Measurements from ENCODE around the gene CNGB1.
"Not testable (repeated sequence)": the region's sequence is repeated elsewhere in the genome, so short reads cannot be mapped to it uniquely, and the experiment has no call there.

CNGB1 gene

DNA sequence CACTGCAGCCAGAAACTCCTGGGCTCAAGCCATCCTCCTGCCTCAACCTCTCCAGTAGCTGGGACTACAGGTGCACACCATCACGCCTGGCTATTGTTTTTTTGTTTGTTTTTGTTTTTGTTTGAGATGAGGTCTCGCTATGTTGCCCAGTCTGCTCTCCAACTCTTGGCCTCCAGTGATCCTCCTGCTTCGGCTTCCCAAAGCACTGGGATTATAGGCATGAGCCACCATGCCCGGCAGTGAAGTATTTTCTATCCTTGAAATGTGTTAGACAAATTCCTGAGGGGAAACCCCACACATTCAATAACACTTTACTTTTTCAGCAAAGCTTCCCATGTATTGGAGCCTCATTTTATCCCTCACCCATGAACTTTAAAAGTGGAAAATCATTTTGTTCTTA, 87.4 kb downstream of the CNGB1 start:
- DNase-seq = no peak

DNA sequence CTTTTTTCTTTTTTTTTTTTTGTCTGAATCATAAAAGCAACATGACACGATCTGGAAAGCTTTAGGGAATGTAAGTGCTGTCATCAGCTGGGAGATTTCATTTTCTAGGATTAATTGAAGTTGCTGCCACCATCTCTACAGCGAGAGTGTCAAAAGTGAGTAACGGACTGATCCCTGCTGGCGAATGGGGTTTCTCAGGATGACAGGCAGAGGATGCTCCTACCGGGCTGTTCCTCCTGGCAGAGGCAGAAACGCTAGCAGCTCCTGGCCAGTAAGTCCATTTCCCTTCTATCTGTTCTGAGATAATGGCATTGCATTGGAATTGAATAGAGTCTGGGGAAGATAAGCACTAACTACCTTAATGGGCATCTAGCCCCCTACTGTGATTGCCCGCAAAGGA, 88.1 kb downstream of the CNGB1 start:
- DNase-seq = no peak

DNA sequence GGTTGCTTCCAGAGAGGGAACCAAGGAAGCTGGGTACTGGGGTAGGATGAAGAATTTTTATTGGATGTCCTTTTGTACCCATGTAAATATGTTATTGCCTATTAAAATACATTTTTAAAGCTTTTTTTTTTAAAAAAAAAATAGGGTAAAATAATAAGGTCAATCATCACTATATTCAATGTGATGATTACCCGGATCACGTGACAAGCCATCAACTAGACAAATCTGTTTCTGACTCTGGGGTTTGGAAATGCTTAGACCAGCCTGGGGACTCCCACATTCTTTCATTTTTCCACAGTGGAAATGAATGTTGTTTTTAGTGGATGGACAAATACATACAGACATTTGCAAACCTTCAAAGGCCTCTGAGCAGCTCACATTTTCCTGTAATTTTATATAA, 88.7 kb downstream of the CNGB1 start:
- DNase-seq = no peak

- no peak for DNase-seq
These were observed 92.3 kb downstream of the CNGB1 start for GRCh38 chr16:57878586-57878985.

GRCh38 chr16:57876210-57876609, 94.7 kb downstream of the CNGB1 start:
- DNase-seq = no peak

DNA sequence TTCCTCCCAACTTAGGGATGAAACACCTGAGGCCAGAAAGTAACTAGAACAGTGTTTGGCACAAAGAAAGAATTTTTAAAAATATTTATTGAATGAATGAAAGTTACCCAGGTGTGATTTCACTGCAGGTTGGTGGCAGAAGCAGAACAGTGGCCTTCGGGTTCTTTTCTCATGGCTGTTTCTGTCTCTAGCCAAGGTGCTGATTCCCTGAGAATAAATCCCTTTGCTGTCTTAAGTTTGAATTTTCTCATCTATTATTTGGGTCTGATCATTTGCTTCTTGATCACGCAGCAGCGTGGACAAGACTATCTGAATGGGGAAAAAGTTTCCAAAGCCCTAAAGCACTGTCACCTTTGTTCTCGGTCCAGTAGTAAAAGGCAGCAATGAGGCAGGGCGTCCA, 95.6 kb downstream of the CNGB1 start:
- DNase-seq = no peak

DNA sequence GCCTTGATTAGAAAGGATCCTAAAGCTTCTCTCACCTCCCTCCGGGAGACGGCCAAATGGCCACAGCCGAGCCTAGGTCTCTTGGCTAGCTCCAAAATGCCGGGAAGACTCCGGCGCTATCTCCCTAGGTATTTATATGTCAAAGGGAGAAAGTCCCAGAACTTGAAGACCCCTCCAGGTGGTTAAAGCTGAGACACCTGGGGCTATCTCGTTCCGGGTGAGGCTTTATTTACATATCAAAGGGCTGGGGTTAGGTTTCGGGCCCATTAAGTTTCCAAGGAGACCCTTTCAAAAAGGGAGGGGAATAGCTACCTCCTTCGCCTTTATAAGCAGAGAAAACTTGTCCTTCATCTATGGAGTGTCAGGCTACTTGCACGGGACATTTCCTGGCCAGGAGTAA, 97.7 kb downstream of the CNGB1 start:
- peak; percentile 38 for DNase-seq

GRCh38 chr16:57872764-57873163, 98.2 kb downstream of the CNGB1 start:
- DNase-seq = not testable (repeated sequence)

GRCh38 chr16:57871456-57871855, 99.5 kb downstream of the CNGB1 start:
- no peak for DNase-seq

DNA sequence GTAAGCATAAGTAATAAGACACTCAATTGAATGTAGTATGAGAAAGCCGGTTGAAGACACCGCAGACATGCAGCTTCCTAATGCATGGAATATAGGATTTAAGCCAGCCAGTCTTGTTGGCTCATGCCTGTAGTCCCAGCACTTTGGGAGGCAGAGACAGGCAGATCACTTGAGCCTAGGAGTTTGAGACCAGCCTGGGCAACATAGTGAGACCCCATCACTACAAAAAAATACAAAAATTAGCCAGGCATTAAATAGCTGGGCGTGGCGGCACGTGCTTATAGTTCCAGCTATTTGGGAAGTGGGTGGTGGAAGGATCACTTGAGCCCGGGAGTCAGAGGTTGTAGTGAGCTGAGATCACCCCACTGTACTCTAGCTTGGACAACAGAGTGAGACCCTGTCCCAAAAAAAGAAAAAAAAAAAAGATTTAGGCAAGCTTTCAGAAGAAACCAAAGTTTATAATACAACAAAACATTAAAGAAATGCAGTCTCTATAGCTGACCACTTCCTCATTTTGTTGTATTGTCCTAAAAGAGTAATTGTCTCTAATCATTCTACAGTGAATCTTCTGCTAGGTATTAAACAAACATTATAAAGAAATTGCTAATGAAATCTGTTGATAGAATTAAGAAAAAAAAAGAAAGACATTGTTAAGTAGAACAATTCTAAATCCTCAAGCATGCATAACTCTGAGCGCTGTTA, 100.0 kb downstream of the CNGB1 start:
- no peak for DNase-seq

- no peak for DNase-seq
These were observed 101.9 kb downstream of the CNGB1 start for GRCh38 chr16:57868913-57869520.

DNA sequence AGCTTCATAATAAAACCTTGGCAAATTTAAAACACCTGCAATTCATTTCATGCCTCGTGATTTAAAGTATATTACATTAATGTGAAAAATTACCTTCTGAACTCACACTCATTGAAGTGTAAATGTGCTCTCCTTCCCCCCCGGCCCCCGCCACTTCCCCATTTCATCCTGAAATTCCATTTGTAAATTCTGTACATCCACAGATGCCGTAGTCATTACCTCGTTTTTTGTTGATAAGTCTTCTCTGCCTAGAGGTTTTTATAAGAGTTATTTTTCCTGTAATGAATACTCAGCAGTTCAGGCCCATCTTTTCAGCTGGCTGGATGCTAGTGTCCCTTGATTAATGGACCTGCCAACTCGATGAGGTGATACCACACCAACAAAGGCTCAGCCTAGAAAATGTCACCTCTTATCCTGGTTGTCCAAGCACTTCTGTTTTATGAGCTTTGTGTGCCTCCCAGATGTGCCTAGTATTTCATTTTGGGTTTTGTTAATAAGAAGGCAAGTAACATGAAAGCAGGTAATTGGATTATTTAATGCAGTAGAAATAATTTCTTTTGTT, 103.8 kb downstream of the CNGB1 start:
- peak; percentile 72 for DNase-seq

DNA sequence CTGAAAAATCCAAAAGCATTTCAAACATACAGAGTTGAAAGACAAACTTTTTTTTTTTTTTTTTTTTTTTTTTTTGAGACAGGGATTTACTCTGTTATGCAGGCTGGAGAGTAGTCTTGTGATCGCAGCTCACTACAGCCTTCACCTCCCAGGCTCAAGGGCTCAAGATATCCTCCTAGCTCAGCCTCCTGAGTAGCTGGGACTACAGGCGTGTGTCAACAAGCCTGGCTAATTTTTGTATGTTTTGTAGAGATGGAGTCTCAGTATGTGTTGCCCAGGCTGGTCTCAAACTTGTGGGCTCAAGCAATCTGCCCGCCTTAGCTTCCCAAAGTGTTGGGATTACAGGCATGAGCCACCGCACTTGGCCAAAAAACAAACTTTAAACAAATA, 104.4 kb downstream of the CNGB1 start:
- DNase-seq = no peak

GRCh38 chr16:57865746-57866528, 105.0 kb downstream of the CNGB1 start:
- no peak for DNase-seq

DNA sequence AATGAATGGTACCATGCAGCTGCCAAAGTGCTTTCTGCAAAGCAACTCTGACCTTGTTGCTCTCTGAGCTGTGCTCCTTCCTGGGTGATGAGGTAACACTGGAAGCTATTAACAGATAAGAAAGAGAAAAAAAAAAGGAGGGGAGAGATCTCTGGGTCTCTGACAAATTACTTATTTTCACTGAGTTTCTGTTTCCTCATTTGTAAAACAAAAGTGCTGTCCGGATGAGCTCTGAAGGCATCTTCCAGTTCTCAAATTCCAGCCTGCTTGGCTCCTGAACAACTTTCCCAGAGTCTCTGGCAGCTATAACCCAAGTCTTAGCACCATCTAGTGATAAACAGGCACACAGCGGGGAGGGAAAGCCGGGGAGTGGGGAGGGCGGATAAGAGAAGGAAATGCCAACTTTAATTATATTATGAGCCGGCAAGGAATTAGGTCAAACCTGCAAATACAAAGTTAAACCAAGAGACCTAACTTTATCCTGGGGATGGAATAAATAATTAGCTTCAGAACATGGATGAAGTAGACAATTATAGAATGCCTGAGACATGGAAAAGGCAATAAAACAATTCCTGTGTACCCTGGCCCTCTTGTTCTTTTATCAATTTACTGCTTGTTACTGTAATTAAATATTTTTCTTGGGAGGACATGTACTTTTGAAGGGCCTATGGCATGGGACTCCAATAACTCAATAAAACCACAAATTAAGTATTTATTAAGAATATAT, 107.3 kb downstream of the CNGB1 start:
- no peak for DNase-seq

DNA sequence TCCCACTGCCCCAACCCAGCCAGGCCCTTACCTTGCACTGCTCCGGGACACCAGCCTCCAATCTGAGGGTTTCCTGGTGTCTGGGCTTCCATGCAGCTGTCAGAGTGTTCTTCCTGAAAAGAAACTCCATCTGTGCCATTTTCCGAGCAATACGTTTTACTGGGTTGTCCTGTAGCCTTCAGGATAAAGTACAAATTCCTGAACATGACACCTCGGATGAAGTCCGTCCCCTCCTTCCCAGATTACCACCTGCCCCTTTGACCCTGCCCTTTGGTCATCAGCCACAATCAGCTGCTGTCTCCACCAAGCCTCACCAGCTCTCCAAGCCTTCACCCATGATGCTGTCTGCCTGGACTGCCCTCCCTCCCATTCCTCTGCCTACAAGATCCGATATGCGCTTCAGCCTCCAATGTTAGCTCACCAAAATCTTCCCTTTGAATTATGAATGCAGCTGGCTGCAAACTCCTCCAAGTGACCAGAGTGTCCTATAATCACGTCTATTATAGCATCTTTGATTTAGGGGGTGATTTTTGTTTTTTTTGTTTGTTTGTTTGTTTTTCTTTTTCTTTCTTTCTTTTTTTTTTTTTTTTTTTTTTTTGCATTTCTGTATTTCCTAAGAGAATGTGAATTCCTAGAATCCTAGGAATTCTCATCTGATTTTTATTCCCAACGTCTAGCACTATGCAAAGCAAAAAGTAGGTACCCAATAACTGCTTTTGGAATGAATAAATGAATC, 108.1 kb downstream of the CNGB1 start:
- DNase-seq = no peak

- no peak for DNase-seq
These were observed 111.6 kb downstream of the CNGB1 start for GRCh38 chr16:57859331-57859730.

DNA sequence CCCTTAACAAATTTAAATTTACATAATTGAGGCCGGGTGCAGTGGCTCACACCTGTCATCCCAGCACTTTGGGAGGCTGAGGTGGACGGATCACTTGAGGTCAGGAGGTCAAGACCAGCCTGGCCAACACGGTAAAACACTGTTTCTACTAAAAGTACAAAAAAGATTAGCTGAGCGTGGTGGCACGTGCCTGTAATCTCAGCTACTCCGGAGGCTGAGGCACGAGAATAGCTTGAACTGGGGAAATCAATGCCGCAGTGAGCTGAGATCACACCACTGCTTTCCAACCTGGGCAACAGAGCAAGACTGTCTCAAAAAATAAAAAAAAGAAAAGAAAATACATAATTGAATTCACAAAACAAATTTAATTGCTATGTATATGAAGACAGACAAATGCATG, 112.3 kb downstream of the CNGB1 start:
- no peak for DNase-seq

- DNase-seq = not testable (repeated sequence)
These were observed 112.9 kb downstream of the CNGB1 start for GRCh38 chr16:57857991-57858390.

DNA sequence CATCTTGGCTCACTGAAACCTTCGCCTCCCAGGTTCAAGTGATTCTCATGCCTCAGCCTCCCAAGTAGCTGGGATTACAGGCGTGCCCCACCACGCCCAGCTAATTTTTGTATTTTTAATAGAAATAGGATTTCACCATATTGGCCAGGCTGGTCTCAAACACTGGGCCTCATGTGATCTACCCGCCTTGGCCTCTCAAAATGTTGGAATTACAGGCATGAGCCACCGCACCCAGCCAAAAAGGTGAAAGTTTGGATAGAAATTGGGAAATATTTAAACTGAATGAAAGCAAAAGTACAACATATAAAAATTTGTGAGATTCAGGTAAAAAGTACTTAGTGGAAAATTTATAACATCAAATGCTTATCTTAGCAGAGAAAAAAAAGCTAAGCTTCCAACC, 115.7 kb downstream of the CNGB1 start:
- no peak for DNase-seq

DNA sequence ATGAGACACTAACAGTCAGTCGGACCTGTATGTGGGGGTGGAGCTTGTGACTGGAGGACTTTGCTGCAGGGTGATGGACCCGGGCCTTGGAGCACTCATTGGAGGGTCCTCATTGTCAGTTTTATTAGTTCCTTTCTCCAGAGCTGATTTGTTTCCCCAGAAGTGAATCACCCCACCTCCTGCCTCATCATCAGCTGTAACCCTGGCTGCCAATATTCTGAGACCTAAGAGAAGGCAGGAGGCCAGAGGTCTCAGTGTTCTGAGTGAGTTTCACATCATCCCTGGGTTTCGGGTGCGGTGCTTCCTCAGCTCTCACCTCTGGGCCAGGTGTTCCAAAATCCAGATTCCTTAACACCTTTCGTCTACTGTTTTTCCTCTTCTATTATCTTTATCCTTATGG, 118.7 kb downstream of the CNGB1 start:
- DNase-seq = no peak

DNA sequence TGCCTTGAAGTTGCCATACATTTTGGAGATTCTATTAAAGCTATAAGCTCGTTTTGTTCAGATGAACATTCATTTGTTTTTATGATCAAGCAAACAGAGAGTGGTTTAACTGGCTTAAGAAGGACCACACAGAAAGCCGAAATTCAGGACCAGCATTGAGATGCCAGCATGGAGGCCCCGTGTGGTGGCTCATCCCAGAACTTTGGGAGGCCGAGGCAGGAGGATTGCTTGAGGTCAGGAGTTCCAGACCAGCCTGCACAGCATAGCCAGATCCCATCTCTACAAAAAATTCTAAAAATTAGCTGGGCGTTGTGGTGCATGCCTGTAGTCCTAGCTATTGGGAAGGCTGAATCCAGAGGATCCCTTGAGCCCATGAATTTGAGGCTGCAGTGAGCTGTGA, 122.7 kb downstream of the CNGB1 start:
- DNase-seq = no peak

Measured in NCI-H187 treated with DMSO at 0.1 percent for 48 hours (cell line).